Stomach (tissue), 9 donors: ENCODE results near the gene C11orf98. TPM values are rescaled to one million over a fixed set of nuclear protein-coding genes. Genes with fewer than 3 reads are reported as not detected.
"Not testable (repeated sequence)": the region's sequence is repeated elsewhere in the genome, so short reads cannot be mapped to it uniquely, and the experiment has no call there.

Experiments
- DNase-seq, 2 donors: peaks; one replicate each; pipeline versions ENCODE4 v3.0.0 to v3.0.0-alpha.2; 2013 to 2019
- H3K27ac ChIP-seq, 5 donors: fragments of 200-600 bp in 4 of 5; sonication (generic) in 4 of 5; one replicate each; pipeline ENCODE4 v1.5.1; 2013 to 2019; ENCODE audit warnings: mild to moderate bottlenecking in 1 of 5, moderate library complexity in 1 of 5
- H3K27me3 ChIP-seq, 3 donors: fragments of 200-600 bp; sonication (generic); one replicate each; pipeline ENCODE4 v1.5.1; 2017 to 2019; ENCODE audit warnings: mixed run types in 1 of 3
- H3K36me3 ChIP-seq, 4 donors: fragments of 200-600 bp; sonication (generic); 1 replicate in 3 of 4; 2 replicates in 1 of 4; pipeline ENCODE4 v1.5.1; 2016 to 2019
- H3K4me1 ChIP-seq, 4 donors: fragments of 200-600 bp; sonication (generic); one replicate each; pipeline ENCODE4 v1.5.1; 2016 to 2019
- H3K4me3 ChIP-seq, 4 donors: fragments of 200-600 bp; sonication (generic) in 3 of 4; one replicate each; pipeline ENCODE4 v1.5.1; 2016 to 2019; ENCODE audit warnings: mild to moderate bottlenecking in 1 of 4
- H3K9me3 ChIP-seq, 4 donors: fragments of 200-600 bp; sonication (generic); one replicate each; pipeline ENCODE4 v1.5.1; 2016 to 2019
- CTCF ChIP-seq, 7 experiments: fragments of 450-650 bp in 4 of 7; fragments of 200-600 bp in 3 of 7; sonication (generic) in 3 of 7; IDR thresholded peaks; one replicate each; pipeline ENCODE4 v1.5.1; 2016 to 2019; ENCODE audit warnings: antibody characterized with exemption in 7 of 7, control low read depth in 2 of 7, mild to moderate bottlenecking in 1 of 7
- EP300 ChIP-seq: sonication (generic); formaldehyde crosslinking; IDR thresholded peaks from one replicate; pipeline ENCODE4 v1.6.1; 2017; ENCODE audit warnings: antibody characterized with exemption
- POLR2A ChIP-seq, 4 donors: fragments of 450-650 bp; IDR thresholded peaks; one replicate each; pipeline ENCODE4 v1.6.1; 2016; ENCODE audit warnings: antibody characterized with exemption in 4 of 4, control low read depth in 2 of 4, mild to moderate bottlenecking in 1 of 4, moderate library complexity in 1 of 4
- POLR2AphosphoS5 ChIP-seq, 3 donors: sonication (generic); formaldehyde crosslinking; IDR thresholded peaks; one replicate each; pipeline ENCODE4 v1.6.1; 2016; ENCODE audit warnings: antibody characterized with exemption in 3 of 3
- WGBS, 5 donors: extraction: QIAGEN DNeasy Blood & Tissue Kit in 3 of 5; methylation state at CpG; one replicate each; pipeline versions ENCODE4 v1.1.5 to v1.1.7; 2013 to 2018; 5-methylcytosine and 5-hydroxymethylcytosine counted together
- intact Hi-C: fragments of 100-400 bp; cut with DNase I; formaldehyde crosslinking; loops from one replicate; pipeline ENCODE4 v1.15.1; 2023; ENCODE audit warnings: low total_unique reads
- polyA plus RNA-seq, 3 donors: library from polyadenylated mRNA; stranded (reverse); fragments of 200-250 nt; gene quantifications; one replicate each; pipeline ENCODE4 v1.2.3, GENCODE V29; 2013
- total RNA-seq, 5 donors: library from RNA; depleted of rRNA; stranded (reverse); fragments of >200 nt; gene quantifications; one replicate each; pipeline versions ENCODE4 v1.1.0 to v1.2.3, GENCODE V29; 2014 to 2016
- donor health status: healthy with polysubstance abuse.
- donor health status: Bipolar disorder and iron deficiency.
- donor health status: healthy.

C11orf98 gene
- total and polyA plus RNA-seq, 8 donors = 5.8 to 179 (median 45.0) TPM

GRCh38 chr11:62707277-62707861, 42.4 kb upstream of the C11orf98 start, which contains the start of the genes BSCL2 and GNG3:
BSCL2 (minus strand) TSS chr11:62707424; CDS start chr11:62707195, 229 bp downstream.
GNG3 (plus strand) TSS chr11:62707676; CDS start chr11:62708296, 620 bp downstream.
- Histone ChIP-seq H3K27ac (peak within 1 kb of the TSS; percentile 89 to 99 (median 92)), H3K4me1 (peaks cover 42 to 71% (median 58%) of the 10 kb centered on the region in 4 donors), H3K9me3 (no peaks in the 10 kb centered on the region), H3K27me3 (no peaks in the 10 kb centered on the region), H3K4me3 (peak within 1 kb of the TSS; percentile 65 to 87 (median 80)), H3K36me3 (peaks cover 13 to 24% (median 22%) of the 10 kb centered on the region in 4 donors)
- DNase-seq = peak in 1 of 2 donors; percentile 84
- TF ChIP-seq POLR2AphosphoS5 (IDR thresholded peaks at IDR 0.05) (no peak), CTCF (IDR thresholded peaks at IDR 0.05) (no peak), POLR2A (IDR thresholded peaks at IDR 0.05) (no peak), EP300 (no peak)
- WGBS, 5 donors = 76 to 84% (median 82%) methylated on average over 6 to 10 of the region's 10 CpGs
- intact Hi-C loops = no loop called here

GRCh38 chr11:62706850-62707247, 41.8 kb upstream of the C11orf98 start:
- no peak for DNase-seq
- no peaks in the 10 kb centered on the region for H3K9me3 ChIP-seq
- TF ChIP-seq EP300 (no peak), CTCF (IDR thresholded peaks at IDR 0.05) (no peak), POLR2AphosphoS5 (IDR thresholded peaks at IDR 0.05) (no peak), POLR2A (IDR thresholded peaks at IDR 0.05) (no peak)
- 46 to 61% (median 57%) methylated on average over 8 of the region's 8 CpGs for WGBS, 5 donors
- intact Hi-C loops = no loop called here
- peaks cover 9 to 24% (median 19%) of the 10 kb centered on the region in 4 donors for H3K36me3 ChIP-seq
- peak overlapping the region; percentile 65 to 87 (median 80) for H3K4me3 ChIP-seq
- H3K27me3 ChIP-seq = no peaks in the 10 kb centered on the region
- peak overlapping the region; percentile 81 to 94 (median 89) for H3K27ac ChIP-seq
- peaks cover 42 to 65% (median 55%) of the 10 kb centered on the region in 4 donors for H3K4me1 ChIP-seq

- Histone ChIP-seq H3K27ac (peak overlapping the region; percentile 81 to 94 (median 89)), H3K27me3 (no peaks in the 10 kb centered on the region), H3K4me3 (peak overlapping the region; percentile 65 to 87 (median 80)), H3K4me1 (peaks cover 42 to 60% (median 52%) of the 10 kb centered on the region in 4 donors), H3K36me3 (peaks cover 2 to 25% (median 19%) of the 10 kb centered on the region in 4 donors), H3K9me3 (no peaks in the 10 kb centered on the region)
- TF ChIP-seq POLR2AphosphoS5 (IDR thresholded peaks at IDR 0.05) (peak; percentile 7 to 92 (median 64)), POLR2A (IDR thresholded peaks at IDR 0.05) (no peak)
- DNase-seq = peak; percentile 97 to 98
- intact Hi-C loops = no loop called here
- 3 to 8% (median 3%) methylated on average over 33 to 73 of the region's 73 CpGs for WGBS, 5 donors
Observed at GRCh38 chr11:62705880-62706849, 41.2 kb upstream of the C11orf98 start.

- no peaks in the 10 kb centered on the region for H3K9me3 ChIP-seq
- intact Hi-C loops = no loop called here
- 16 to 41% (median 33%) methylated on average over 7 of the region's 7 CpGs for WGBS, 5 donors
- H3K4me3 ChIP-seq = peak overlapping the region; percentile 65 to 87 (median 80)
- H3K36me3 ChIP-seq = peaks cover 0 to 25% (median 19%) of the 10 kb centered on the region in 4 donors
- no peaks in the 10 kb centered on the region for H3K27me3 ChIP-seq
- peak overlapping the region; percentile 81 to 94 (median 89) for H3K27ac ChIP-seq
- H3K4me1 ChIP-seq = peaks cover 40 to 52% (median 46%) of the 10 kb centered on the region in 4 donors
- TF ChIP-seq EP300 (no peak), CTCF (IDR thresholded peaks at IDR 0.05) (no peak), POLR2A (IDR thresholded peaks at IDR 0.05) (no peak), POLR2AphosphoS5 (IDR thresholded peaks at IDR 0.05) (no peak)
- peak in 1 of 2 donors; percentile 64 for DNase-seq
Observed at GRCh38 chr11:62705413-62705812, 40.4 kb upstream of the C11orf98 start.

GRCh38 chr11:62703921-62704320, 38.9 kb upstream of the C11orf98 start:
- H3K4me3 ChIP-seq, intact Hi-C loops, H3K9me3 ChIP-seq, DNase-seq, H3K27me3 ChIP-seq, H3K27ac ChIP-seq: not testable (repeated sequence)
- 87 to 96% (median 91%) methylated on average over 4 of the region's 4 CpGs for WGBS, 5 donors
- Histone ChIP-seq H3K36me3 (peaks cover 0 to 27% (median 19%) of the 10 kb centered on the region in 4 donors), H3K4me1 (peaks cover 31 to 42% (median 38%) of the 10 kb centered on the region in 4 donors)
